OCI-LY7 (cell line): ENCODE data around the gene TACC3. TPM values are rescaled to one million over a fixed set of nuclear protein-coding genes. Genes with fewer than 3 reads are reported as not detected.

Source experiments
- BruUV-seq: library from RNA; stranded (reverse); fragments of 400-500 nt; replicated peaks from 2 replicates; lab custom pipeline; 2021; lab: Mats Ljungman, UMichigan
- CTCF ChIA-PET: fragments of 300-600 bp; sonication (Branson Sonifier 250); formaldehyde crosslinking; loops from one replicate; lab custom pipeline; 2022; ENCODE audit warnings: antibody characterized with exemption; ENCODE audit not compliant: unreplicated experiment; lab: Charles Lee
- POLR2A ChIA-PET: fragments of 300-600 bp; sonication (Branson Sonifier 250); formaldehyde crosslinking; loops from one replicate; lab custom pipeline; 2022; ENCODE audit warnings: antibody characterized with exemption; lab: Charles Lee
- DNase-seq: peaks from one replicate; pipeline ENCODE4 v3.0.0-alpha.2; 2015; ENCODE audit warnings: low spot score
- H2AFZ ChIP-seq: fragments of 200-600 bp; sonication (generic), shearing (Covaris generic); 2 replicates; pipeline ENCODE4 v1.6.1; 2014; ENCODE audit warnings: mild to moderate bottlenecking, antibody characterized with exemption, low read length, moderate library complexity
- H3K27ac ChIP-seq: fragments of 200-600 bp; sonication (generic); 2 replicates; pipeline ENCODE4 v1.5.1; 2014; ENCODE audit warnings: mixed run types, low read depth, mild to moderate bottlenecking, moderate library complexity, low read length, inconsistent platforms; ENCODE audit not compliant: poor library complexity, severe bottlenecking
- H3K36me3 ChIP-seq: fragments of 200-600 bp; sonication (generic); 2 replicates; pipeline ENCODE4 v1.6.1; 2014; ENCODE audit warnings: mild to moderate bottlenecking, antibody characterized with exemption, low read length, moderate library complexity, mixed read lengths; ENCODE audit not compliant: insufficient read depth
- H3K4me1 ChIP-seq: fragments of 200-600 bp; sonication (generic); 2 replicates; pipeline ENCODE4 v1.5.1; 2014; ENCODE audit warnings: mild to moderate bottlenecking, low read length; ENCODE audit not compliant: insufficient read depth, poor library complexity, severe bottlenecking
- H3K4me2 ChIP-seq: fragments of 200-600 bp; sonication (generic); 2 replicates; pipeline ENCODE4 v1.6.1; 2014; ENCODE audit warnings: mild to moderate bottlenecking, low read length
- H3K4me3 ChIP-seq: fragments of 200-600 bp; sonication (generic); 2 replicates; pipeline ENCODE4 v1.5.1; 2014; ENCODE audit warnings: mild to moderate bottlenecking, low read depth, low read length; ENCODE audit not compliant: poor library complexity, severe bottlenecking
- H3K79me2 ChIP-seq: fragments of 200-600 bp; sonication (generic); 2 replicates; pipeline ENCODE4 v1.6.1; 2016; ENCODE audit warnings: low read depth, mild to moderate bottlenecking, low read length, moderate library complexity, mixed read lengths; ENCODE audit not compliant: insufficient read depth
- H3K9me2 ChIP-seq: fragments of 200-600 bp; sonication (generic); 2 replicates; pipeline ENCODE4 v1.6.1; 2016; ENCODE audit warnings: mild to moderate bottlenecking, low read length, mixed read lengths; ENCODE audit not compliant: insufficient read depth
- H3K9me3 ChIP-seq: fragments of 200-600 bp; sonication (generic); 2 replicates; pipeline ENCODE4 v1.6.1; 2014; ENCODE audit warnings: mild to moderate bottlenecking, mixed run types, low read length, mixed read lengths
- H4K20me1 ChIP-seq: fragments of 200-600 bp; sonication (generic); 2 replicates; pipeline ENCODE4 v1.6.1; 2014; ENCODE audit warnings: mild to moderate bottlenecking, antibody characterized with exemption, low read length, moderate library complexity, mixed read lengths; ENCODE audit not compliant: insufficient read depth
- CTCF ChIP-seq: fragments of 200-600 bp; sonication (generic); conservative IDR thresholded peaks from 2 replicates; pipeline ENCODE4 v1.5.1; 2014; ENCODE audit warnings: mild to moderate bottlenecking, antibody characterized with exemption, low read length, moderate library complexity, mixed read lengths
- EZH2phosphoT487 ChIP-seq: fragments of 200-600 bp; sonication (generic); IDR thresholded peaks from 2 replicates; pipeline ENCODE4 v1.6.1; 2018; ENCODE audit warnings: low read depth, borderline replicate concordance, mild to moderate bottlenecking, mixed run types, antibody characterized with exemption, low read length, moderate library complexity, mixed read lengths
- intact Hi-C: fragments of 100-400 bp; cut with micrococcal nuclease; formaldehyde crosslinking; loops from one replicate; pipeline ENCODE4 v1.10.0; 2022; ENCODE audit not compliant: unreplicated experiment
- total RNA-seq, 2 experiments: library from RNA; depleted of rRNA in 1 of 2; stranded (reverse); fragments of >200 nt in 1 of 2; shearing (Covaris generic) in 1 of 2; gene quantifications; 2 replicates each; pipeline ENCODE4 v1.2.3, GENCODE V29; 2014 to 2022

TACC3 gene
- total RNA-seq, 2 experiments from 2014 or later = 100 to 257 TPM

- Histone ChIP-seq H3K36me3 (no peaks in the 10 kb centered on the region), H4K20me1 (no peaks in the 10 kb centered on the region), H3K4me3 (no peak overlapping the region), H3K9me2 (no peaks in the 10 kb centered on the region), H3K9me3 (no peaks in the 10 kb centered on the region), H2AFZ (no peak overlapping the region), H3K79me2 (no peaks in the 10 kb centered on the region), H3K4me1 (no peaks in the 10 kb centered on the region), H3K27ac (no peak overlapping the region), H3K4me2 (no peak overlapping the region)
- TF ChIP-seq EZH2phosphoT487 (no peak), CTCF (no peak)
- CTCF ChIA-PET = no interaction called here
- intact Hi-C loops = no loop called here
- POLR2A ChIA-PET = no interaction called here
- BruUV-seq = no TSS peak
- DNase-seq = no peak
These were observed 63.1 kb downstream of the TACC3 start for GRCh38 chr4:1784395-1784788.

- intact Hi-C loops = no loop called here
- BruUV-seq = no TSS peak
- Histone ChIP-seq H4K20me1 (no peaks in the 10 kb centered on the region), H3K4me3 (no peak overlapping the region), H3K79me2 (no peaks in the 10 kb centered on the region), H3K4me2 (no peak overlapping the region), H2AFZ (no peak overlapping the region), H3K4me1 (no peaks in the 10 kb centered on the region), H3K9me3 (no peaks in the 10 kb centered on the region), H3K36me3 (no peaks in the 10 kb centered on the region), H3K27ac (no peak overlapping the region), H3K9me2 (no peaks in the 10 kb centered on the region)
- ChIA-PET POLR2A (no interaction called here), CTCF (no interaction called here)
- DNase-seq = no peak
- TF ChIP-seq CTCF = no peak
These were observed 63.7 kb downstream of the TACC3 start for GRCh38 chr4:1784789-1785591.

- ChIA-PET POLR2A (no interaction called here), CTCF (no interaction called here)
- BruUV-seq = no TSS peak
- TF ChIP-seq CTCF = no peak
- no peak for TF ChIP-seq EZH2phosphoT487
- Histone ChIP-seq H2AFZ (no peak overlapping the region), H3K4me2 (no peak overlapping the region), H3K9me2 (no peaks in the 10 kb centered on the region), H3K4me3 (no peak overlapping the region), H3K9me3 (no peaks in the 10 kb centered on the region), H3K4me1 (no peaks in the 10 kb centered on the region), H4K20me1 (no peaks in the 10 kb centered on the region), H3K27ac (no peak overlapping the region), H3K79me2 (no peaks in the 10 kb centered on the region), H3K36me3 (no peaks in the 10 kb centered on the region)
- intact Hi-C loops = no loop called here
- DNase-seq = no peak
These were observed 64.3 kb downstream of the TACC3 start for GRCh38 chr4:1785592-1785991.
